K562 (cell line): ENCODE results near the gene OR52I1. TPM values are rescaled to one million over a fixed set of nuclear protein-coding genes. Genes with fewer than 3 reads are reported as not detected.

ENCODE experiments used
- ATAC-seq: fragments of 200-7000 bp; cut with Tn5 transposase; 3 replicates; pipeline ENCODE4 v1.9.1; 2020; ENCODE audit warnings: moderate library complexity
- BruUV-seq: library from RNA; stranded (reverse); fragments of 400-500 nt; replicated peaks from 2 replicates; lab custom pipeline; 2021; lab: Mats Ljungman, UMichigan
- CTCF ChIA-PET: fragments of 300-600 bp; formaldehyde crosslinking; extraction: SDS; loops from one replicate; lab custom pipeline; 2021; ENCODE audit warnings: low intra/inter-chr PET ratio; lab: Yijun Ruan, JAX
- POLR2A ChIA-PET: fragments of 300-600, 350-650 bp; sonication (Branson Sonifier 250); formaldehyde crosslinking; extraction: SDS; loops from one replicate; lab custom pipeline; 2021; ENCODE audit warnings: antibody characterized with exemption, inconsistent platforms; lab: Yijun Ruan, JAX
- DNase-seq, 4 experiments: peaks; one replicate each; pipeline versions ENCODE4 v3.0.0 to v3.0.0-alpha.2; 2011 to 2018; ENCODE audit warnings: low spot score in 3 of 4, mixed read lengths in 3 of 4; ENCODE audit errors: extremely low read depth in 1 of 4
- FAIRE-seq: peaks from 2 replicates; lab custom pipeline; 2011; peaks lifted over from hg19 to GRCh38; lab: Jason Lieb, UNC
- H2AFZ ChIP-seq: 2 replicates; pipeline ENCODE4 v1.6.0; 2011; ENCODE audit warnings: low read depth, low read length, control low read depth, inconsistent platforms
- H3K27ac ChIP-seq: fragments of 200-600 bp; 3 replicates; pipeline ENCODE4 v1.8.0; 2011; ENCODE audit warnings: low read depth, mild to moderate bottlenecking, control low read depth, inconsistent platforms, low read length, moderate library complexity, mixed read lengths; ENCODE audit errors: extremely low read depth
- H3K27me3 ChIP-seq, 2 experiments: fragments of 300-600 bp in 1 of 2; 2 replicates in 1 of 2; 3 replicates in 1 of 2; pipeline versions ENCODE4 v1.6.0 to v1.8.0; 2011; ENCODE audit warnings: inconsistent platforms in 2 of 2, low read length in 2 of 2, mild to moderate bottlenecking in 1 of 2, mixed read lengths in 1 of 2, moderate library complexity in 1 of 2; ENCODE audit not compliant: control insufficient read depth in 2 of 2, insufficient read depth in 2 of 2
- H3K36me3 ChIP-seq: fragments of 300-600 bp; 3 replicates; pipeline ENCODE4 v1.8.0; 2011; ENCODE audit warnings: mild to moderate bottlenecking, low read length, inconsistent platforms; ENCODE audit not compliant: control insufficient read depth, insufficient read depth
- H3K4me1 ChIP-seq, 2 experiments: fragments of 200-600 bp in 1 of 2; replicated peaks in 1 of 2; 2 replicates in 1 of 2; 3 replicates in 1 of 2; pipeline versions ENCODE4 v1.5.1 to v1.8.0; 2011; ENCODE audit warnings: inconsistent platforms in 2 of 2, low read length in 2 of 2, mild to moderate bottlenecking in 1 of 2, mixed read lengths in 1 of 2, moderate library complexity in 1 of 2; ENCODE audit not compliant: control insufficient read depth in 2 of 2, insufficient read depth in 2 of 2
- H3K4me2 ChIP-seq: 2 replicates; pipeline ENCODE4 v1.6.1; 2011; ENCODE audit warnings: low read length, control low read depth, inconsistent platforms, mixed read lengths; ENCODE audit not compliant: insufficient read depth
- H3K4me3 ChIP-seq: fragments of 200-600 bp; sonication (generic), shearing (Covaris generic); 2 replicates; pipeline ENCODE4 v1.5.1; 2016; ENCODE audit warnings: control low read depth, inconsistent platforms
- H3K79me2 ChIP-seq: fragments of 200-600 bp; 3 replicates; pipeline ENCODE4 v1.8.0; 2011; ENCODE audit warnings: low read length, inconsistent platforms; ENCODE audit not compliant: control insufficient read depth, insufficient read depth
- H3K9ac ChIP-seq, 2 experiments: 2 replicates each; pipeline versions ENCODE4 v1.6.0 to v1.6.1; 2011; ENCODE audit warnings: low read depth in 2 of 2, low read length in 2 of 2, control low read depth in 1 of 2, inconsistent platforms in 1 of 2, mild to moderate bottlenecking in 1 of 2, mixed read lengths in 1 of 2; ENCODE audit not compliant: insufficient read depth in 1 of 2
- H3K9me1 ChIP-seq: one replicate; pipeline ENCODE4 v1.6.0; 2011; ENCODE audit warnings: inconsistent platforms, mild to moderate bottlenecking, low read length, moderate library complexity; ENCODE audit not compliant: control insufficient read depth, insufficient read depth
- H3K9me3 ChIP-seq: replicated peaks from 2 replicates; pipeline ENCODE4 v1.5.1; 2011; ENCODE audit warnings: low read depth, low read length, inconsistent platforms; ENCODE audit not compliant: control insufficient read depth, insufficient read depth
- H4K20me1 ChIP-seq: replicated peaks from 2 replicates; pipeline ENCODE4 v1.6.1; 2011; ENCODE audit warnings: low read length, inconsistent platforms, mixed read lengths; ENCODE audit not compliant: control insufficient read depth, insufficient read depth
- CBX2 ChIP-seq: fragments of 200-600 bp; sonication (generic); IDR thresholded peaks from one replicate; pipeline ENCODE4 v1.6.1; 2012; ENCODE audit warnings: mild to moderate bottlenecking, low read length, inconsistent platforms; ENCODE audit not compliant: insufficient read depth, poor library complexity, severe bottlenecking
- CGGBP1 ChIP-seq: fragments of 250-450 bp; sonication (Bioruptor Pico); IDR thresholded peaks from 2 replicates; pipeline ENCODE4 v1.9.0; 2021; ENCODE audit warnings: mild to moderate bottlenecking
- GATA2 ChIP-seq: sonication (generic); formaldehyde crosslinking; IDR thresholded peaks from 2 replicates; pipeline ENCODE4 v1.4.0; 2020; ENCODE audit warnings: mild to moderate bottlenecking, missing genetic modification reagents
- HLTF ChIP-seq: fragments of 450-650 bp; IDR thresholded peaks from 2 replicates; pipeline ENCODE4 v1.6.1; 2016
- JUNB ChIP-seq: fragments of 450-650 bp; formaldehyde crosslinking; conservative IDR thresholded peaks from 2 replicates; pipeline ENCODE4 v1.4.0; 2020; ENCODE audit warnings: mild to moderate bottlenecking
- MAFF ChIP-seq: IDR thresholded peaks from 2 replicates; pipeline ENCODE4 v1.6.1; 2012; ENCODE audit warnings: low read length, improper control_type of control experiment
- MAFG ChIP-seq: fragments of 450-650 bp; conservative IDR thresholded peaks from 2 replicates; pipeline ENCODE4 v1.6.1; 2016; ENCODE audit warnings: missing genetic modification characterization, missing compliant biosample characterization
- PKNOX1 ChIP-seq: fragments of 450-650 bp; IDR thresholded peaks from 2 replicates; pipeline ENCODE4 v1.6.1; 2016
- PTBP1 ChIP-seq: fragments of 200-400 bp; formaldehyde crosslinking; IDR thresholded peaks from 2 replicates; pipeline ENCODE4 v1.6.1; 2017; ENCODE audit warnings: low read depth, low read length
- RBM17 ChIP-seq: fragments of 200-400 bp; formaldehyde crosslinking; IDR thresholded peaks from 2 replicates; pipeline ENCODE4 v1.6.1; 2017; ENCODE audit warnings: low read depth, mild to moderate bottlenecking, low read length, borderline replicate concordance
- RFX1 ChIP-seq: fragments of 450-650 bp; IDR thresholded peaks from 2 replicates; pipeline ENCODE4 v1.6.1; 2016; ENCODE audit warnings: mild to moderate bottlenecking, moderate library complexity
- STAT6 ChIP-seq: sonication (generic); formaldehyde crosslinking; IDR thresholded peaks from 2 replicates; pipeline ENCODE4 v1.8.1; 2023; ENCODE audit warnings: mild to moderate bottlenecking, missing genetic modification reagents
- TAF15 ChIP-seq: fragments of 200-400 bp; formaldehyde crosslinking; IDR thresholded peaks from 2 replicates; pipeline ENCODE4 v1.6.1; 2017; ENCODE audit warnings: mild to moderate bottlenecking, low read depth, low read length, moderate library complexity
- TBL1XR1 ChIP-seq, 2 experiments: IDR thresholded peaks; 2 replicates each; pipeline ENCODE4 v1.6.1; 2012; ENCODE audit warnings: improper control_type of control experiment in 2 of 2, low read length in 2 of 2, mild to moderate bottlenecking in 1 of 2
- TRIM25 ChIP-seq: fragments of 450-650 bp; IDR thresholded peaks from 2 replicates; pipeline ENCODE4 v1.7.0; 2016; ENCODE audit warnings: borderline replicate concordance
- ZBTB7A ChIP-seq: IDR thresholded peaks from 2 replicates; pipeline ENCODE4 v1.6.1; 2011; ENCODE audit warnings: low read depth, mild to moderate bottlenecking, low read length, moderate library complexity, borderline replicate concordance; ENCODE audit not compliant: control insufficient read depth
- ZNF444 ChIP-seq: fragments of 250-450 bp; sonication (Bioruptor Pico); IDR thresholded peaks from 2 replicates; pipeline ENCODE4 v1.4.0; 2020; ENCODE audit warnings: mild to moderate bottlenecking, moderate library complexity
- WGBS: fragments of 100-300 bp; shearing (Covaris generic); methylation state at CpG from one replicate; pipeline ENCODE4 v1.1.6; 2016; ENCODE audit warnings: low coverage, mixed read lengths; ENCODE audit not compliant: insufficient coverage; ENCODE audit errors: missing lambda C conversion rate; 5-methylcytosine and 5-hydroxymethylcytosine counted together
- in situ Hi-C: fragments of 300-500 bp; cut with MboI; formaldehyde crosslinking; loops from 4 replicates; pipeline ENCODE4 v1.15.0; 2018; ENCODE audit warnings: inconsistent platforms, mixed read lengths
- intact Hi-C: fragments of 100-400 bp; cut with micrococcal nuclease; formaldehyde crosslinking; loops from 2 replicates; pipeline ENCODE4 v1.14.2; 2022
- polyA plus RNA-seq, 8 experiments: library from polyadenylated mRNA; depleted of rRNA in 4 of 8; stranded (reverse) in 5 of 8; unstranded in 3 of 8; fragments of >200 nt; fragmentation: Nextera tagmentation in 2 of 8; fragmentation: Illumina TruSeq in 1 of 8; extraction: Ambion mirVana in 2 of 8; extraction: Trizol in 1 of 8; gene quantifications; 2 replicates each; pipeline versions ENCODE4 v1.2.1 to v1.2.3, GENCODE V29; 2011 to 2014; ENCODE audit warnings: inconsistent platforms in 1 of 8, missing spikeins in 1 of 8
- total RNA-seq, 7 experiments: library from RNA; depleted of rRNA in 6 of 7; stranded (reverse); fragments of >200 nt in 6 of 7; fragmentation: Illumina TruSeq in 2 of 7; extraction: Trizol in 2 of 7; gene quantifications; 2 replicates each; pipeline versions ENCODE4 v1.2.1 to v1.2.3, GENCODE V29; 2011 to 2021; ENCODE audit warnings: low replicate concordance in 1 of 7

OR52I1 gene
- total and polyA plus RNA-seq, 9 of the 15 experiments (the other 6 are each of a cell fraction or from before 2014, with no cell fraction given), result not detected

- TF ChIP-seq TRIM25 (no peak), ZBTB7A (no peak), STAT6 (CRISPR knock-in tag) (no peak)
These were observed 15.2 kb upstream of the OR52I1 start (continued) for GRCh38 chr11:4578624-4579023.

- 0% methylated on average over 1 of the region's 1 CpG for WGBS
- Histone ChIP-seq H2AFZ (no peak overlapping the region), H3K79me2 (no peaks in the 10 kb centered on the region), H3K36me3 (no peaks in the 10 kb centered on the region), H3K9me1 (no peaks in the 10 kb centered on the region), H3K27ac (no peak overlapping the region), H3K4me3 (no peak overlapping the region), H3K9me3 (no peaks in the 10 kb centered on the region), H3K4me2 (no peak overlapping the region), H3K4me1 (no peaks in the 10 kb centered on the region), H3K27me3 (peaks cover 12 to 15% of the 10 kb centered on the region in 2 experiments; a peak in 3 of 5 replicates), H4K20me1 (no peaks in the 10 kb centered on the region), H3K9ac (no peak overlapping the region)
- in situ Hi-C loops, result no loop called here
- FAIRE-seq (peak; percentile 6), ATAC-seq (no peak), DNase-seq (no peak)
- no TSS peak for BruUV-seq
- CTCF ChIA-PET, result no interaction called here
- POLR2A ChIA-PET, result no interaction called here
- intact Hi-C loops, result no loop called here
- TF ChIP-seq ZNF444 (CRISPR knock-in tag) (no peak), CGGBP1 (CRISPR knock-in tag) (no peak), CBX2 (no peak), RBM17 (no peak), JUNB (CRISPR knock-in tag) (no peak), TAF15 (no peak), MAFF (peak; percentile 6; the same call in 1 of the 2 replicates), PKNOX1 (no peak), HLTF (no peak), RFX1 (no peak), GATA2 (CRISPR knock-in tag) (no peak), PTBP1 (no peak), TBL1XR1 (IDR thresholded peaks at IDR 0.05; ENCODE audit: low read length in 2 of 2) (no peak), MAFG (peak; percentile 64)
These were observed 13.7 kb upstream of the OR52I1 start for GRCh38 chr11:4580124-4580523.
